Nephron (organoid): Measurements from ENCODE around the gene LKAAEAR1.
"Not testable (repeated sequence)": the region's sequence is repeated elsewhere in the genome, so short reads cannot be mapped to it uniquely, and the experiment has no call there.

ENCODE experiments used
- H3K27ac Mint-ChIP-seq, 3 experiments: 2 replicates each; pipeline ENCODE4 v1.8.0; 2020; ENCODE audit warnings: mixed read lengths in 3 of 3, mild to moderate bottlenecking in 2 of 3, moderate library complexity in 1 of 3
- H3K27me3 Mint-ChIP-seq: 2 replicates; pipeline ENCODE4 v1.8.0; 2021; ENCODE audit warnings: low read depth, mild to moderate bottlenecking, moderate library complexity, mixed read lengths
- H3K36me3 Mint-ChIP-seq: 2 replicates; pipeline ENCODE4 v1.8.0; 2020; ENCODE audit warnings: low read depth, mixed read lengths
- H3K4me1 Mint-ChIP-seq: 2 replicates; pipeline ENCODE4 v1.8.0; 2020; ENCODE audit warnings: mixed read lengths
- H3K4me3 Mint-ChIP-seq, 3 experiments: 2 replicates each; pipeline ENCODE4 v1.8.0; 2020; ENCODE audit warnings: mild to moderate bottlenecking in 3 of 3, mixed read lengths in 3 of 3, moderate library complexity in 2 of 3
- H3K9me3 Mint-ChIP-seq: 2 replicates; pipeline ENCODE4 v1.8.0; 2020; ENCODE audit warnings: mixed read lengths
- CTCF ChIP-seq, 3 experiments: fragments of 200-600 bp; sonication (generic); IDR thresholded peaks; one replicate each; pipeline ENCODE4 v1.5.0; 2021; ENCODE audit warnings: antibody characterized with exemption in 3 of 3; ENCODE audit not compliant: unreplicated experiment in 3 of 3

LKAAEAR1 gene

DNA sequence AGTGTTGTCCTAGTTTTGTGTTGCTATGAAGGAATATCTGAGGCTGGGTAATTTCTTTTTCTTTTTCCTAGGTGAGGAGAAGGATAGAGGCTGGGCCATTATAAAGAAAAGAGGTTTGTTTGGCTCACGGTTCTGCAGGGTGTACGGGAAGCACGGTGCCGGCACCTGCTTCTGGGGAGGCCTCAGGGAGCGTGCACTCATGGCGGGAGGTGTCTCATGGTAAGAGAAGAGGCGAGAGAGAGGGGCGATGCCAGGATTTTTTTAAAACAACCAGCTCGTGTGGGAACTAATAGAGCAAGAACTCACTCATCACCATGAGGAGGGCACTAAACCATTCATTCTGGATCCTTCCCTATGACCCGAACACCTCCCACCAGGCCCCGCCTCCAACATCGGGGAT lies 37.4 kb upstream of the LKAAEAR1 start:
- H3K27me3 Mint-ChIP-seq: peaks cover 37% of the 10 kb centered on the region
- no peak for TF ChIP-seq CTCF (IDR thresholded peaks at IDR 0.05; ENCODE audit: unreplicated experiment in 3 of 3)
- no peaks in the 10 kb centered on the region for H3K9me3 Mint-ChIP-seq
- no peaks in the 10 kb centered on the region for H3K36me3 Mint-ChIP-seq
- no peak overlapping the region for H3K27ac Mint-ChIP-seq
- no peak overlapping the region for H3K4me3 Mint-ChIP-seq
- H3K4me1 Mint-ChIP-seq: peaks cover 6% of the 10 kb centered on the region

GRCh38 chr20:64119681-64120341 lies 35.6 kb upstream of the LKAAEAR1 start:
- no peaks in the 10 kb centered on the region for H3K36me3 Mint-ChIP-seq
- H3K27me3 Mint-ChIP-seq: peaks cover 41% of the 10 kb centered on the region
- H3K9me3 Mint-ChIP-seq: no peaks in the 10 kb centered on the region
- H3K27ac Mint-ChIP-seq: peak overlapping the region in 1 of 3 experiments; percentile 82
- H3K4me3 Mint-ChIP-seq: peak overlapping the region in 1 of 3 experiments; percentile 25
- TF ChIP-seq CTCF (IDR thresholded peaks at IDR 0.05; ENCODE audit: unreplicated experiment in 3 of 3): no peak
- peaks cover 6% of the 10 kb centered on the region for H3K4me1 Mint-ChIP-seq

DNA sequence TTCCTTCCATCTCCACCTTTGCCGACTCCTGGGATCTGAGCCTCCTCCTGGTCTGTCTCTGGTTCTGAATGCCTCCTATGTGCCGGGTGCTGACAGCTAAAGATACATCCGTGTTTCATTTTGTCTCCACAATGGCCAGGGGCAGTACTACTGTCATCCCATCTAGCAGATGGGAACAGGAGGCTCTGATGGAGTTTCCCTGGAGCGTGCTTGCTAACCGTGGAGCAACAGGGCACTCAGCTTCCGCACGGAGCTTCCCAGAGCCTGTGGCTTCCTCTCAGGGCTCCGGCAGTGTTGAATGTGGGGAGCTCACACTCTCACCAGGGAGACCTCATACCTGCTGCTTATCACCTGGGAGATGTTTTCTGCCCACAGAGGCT lies 35.1 kb upstream of the LKAAEAR1 start:
- no peaks in the 10 kb centered on the region for H3K9me3 Mint-ChIP-seq
- H3K4me1 Mint-ChIP-seq: peaks cover 6% of the 10 kb centered on the region
- H3K36me3 Mint-ChIP-seq: no peaks in the 10 kb centered on the region
- H3K27me3 Mint-ChIP-seq: peaks cover 36% of the 10 kb centered on the region
- no peak for TF ChIP-seq CTCF (IDR thresholded peaks at IDR 0.05; ENCODE audit: unreplicated experiment in 3 of 3)
- no peak overlapping the region for H3K27ac Mint-ChIP-seq
- no peak overlapping the region for H3K4me3 Mint-ChIP-seq

DNA sequence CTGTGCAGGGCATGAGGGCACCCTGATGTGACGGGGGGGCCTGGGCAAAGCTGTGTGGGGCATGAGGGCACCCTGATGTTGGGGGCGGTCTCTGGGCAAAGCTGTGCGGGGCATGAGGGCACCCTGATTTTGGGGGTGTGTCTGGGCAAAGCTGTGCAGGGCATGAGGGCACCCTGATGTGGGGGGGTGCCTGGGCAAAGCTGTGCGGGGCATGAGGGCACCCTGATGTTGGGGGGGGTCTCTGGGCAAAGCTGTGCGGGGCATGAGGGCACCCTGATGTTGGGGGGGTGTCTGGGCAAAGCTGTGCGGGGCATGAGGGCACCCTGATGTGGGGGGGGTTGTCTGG lies 33.2 kb upstream of the LKAAEAR1 start:
- not testable (repeated sequence) for H3K27ac Mint-ChIP-seq, H3K36me3 Mint-ChIP-seq, H3K4me3 Mint-ChIP-seq, H3K4me1 Mint-ChIP-seq, H3K9me3 Mint-ChIP-seq
- peaks cover 27% of the 10 kb centered on the region for H3K27me3 Mint-ChIP-seq

- Mint-ChIP-seq H3K27ac (no peak overlapping the region), H3K4me1 (peaks cover 6% of the 10 kb centered on the region), H3K27me3 (peaks cover 27% of the 10 kb centered on the region), H3K9me3 (no peaks in the 10 kb centered on the region), H3K4me3 (no peak overlapping the region), H3K36me3 (no peaks in the 10 kb centered on the region)
- TF ChIP-seq CTCF (IDR thresholded peaks at IDR 0.05; ENCODE audit: unreplicated experiment in 3 of 3): no peak
These were observed 32.6 kb upstream of the LKAAEAR1 start for GRCh38 chr20:64116541-64117431.

DNA sequence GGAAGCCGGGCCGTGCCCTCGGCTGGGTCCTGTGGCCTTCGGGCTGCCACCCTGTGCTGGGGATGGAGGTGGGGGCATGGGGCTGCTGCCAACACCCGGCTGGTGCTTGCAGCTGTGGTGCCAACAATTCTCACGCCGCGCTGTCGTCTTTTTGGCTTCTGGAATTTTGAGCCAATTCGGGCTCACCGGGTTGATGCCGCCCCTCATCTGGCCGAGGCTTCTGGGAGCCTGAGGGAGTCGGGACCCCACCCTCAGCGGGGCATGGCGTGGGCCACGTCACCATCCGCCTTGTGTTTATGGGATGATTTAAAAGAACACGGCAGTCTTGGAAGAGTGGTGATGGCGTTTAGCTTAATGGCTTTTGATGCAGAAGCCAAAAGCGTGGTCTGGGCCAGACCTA lies 31.8 kb upstream of the LKAAEAR1 start:
- Mint-ChIP-seq H3K4me3 (no peak overlapping the region), H3K27me3 (peaks cover 20% of the 10 kb centered on the region), H3K27ac (no peak overlapping the region), H3K9me3 (no peaks in the 10 kb centered on the region), H3K36me3 (no peaks in the 10 kb centered on the region), H3K4me1 (peaks cover 6% of the 10 kb centered on the region)
- no peak for TF ChIP-seq CTCF (IDR thresholded peaks at IDR 0.05; ENCODE audit: unreplicated experiment in 3 of 3)
